GM21717 (cell line): ENCODE measurements around the gene TRAM2.
A peak's percentile ranks its signal among the peaks of the same experiment; 100 is the strongest.

Experiments
- ATAC-seq: cut with Tn5 transposase; IDR thresholded peaks from one replicate; pipeline ENCODE4 v1.9.1; 2021; ENCODE audit warnings: mild to moderate bottlenecking, moderate library complexity; ENCODE audit not compliant: unreplicated experiment

Gene TRAM2

DNA sequence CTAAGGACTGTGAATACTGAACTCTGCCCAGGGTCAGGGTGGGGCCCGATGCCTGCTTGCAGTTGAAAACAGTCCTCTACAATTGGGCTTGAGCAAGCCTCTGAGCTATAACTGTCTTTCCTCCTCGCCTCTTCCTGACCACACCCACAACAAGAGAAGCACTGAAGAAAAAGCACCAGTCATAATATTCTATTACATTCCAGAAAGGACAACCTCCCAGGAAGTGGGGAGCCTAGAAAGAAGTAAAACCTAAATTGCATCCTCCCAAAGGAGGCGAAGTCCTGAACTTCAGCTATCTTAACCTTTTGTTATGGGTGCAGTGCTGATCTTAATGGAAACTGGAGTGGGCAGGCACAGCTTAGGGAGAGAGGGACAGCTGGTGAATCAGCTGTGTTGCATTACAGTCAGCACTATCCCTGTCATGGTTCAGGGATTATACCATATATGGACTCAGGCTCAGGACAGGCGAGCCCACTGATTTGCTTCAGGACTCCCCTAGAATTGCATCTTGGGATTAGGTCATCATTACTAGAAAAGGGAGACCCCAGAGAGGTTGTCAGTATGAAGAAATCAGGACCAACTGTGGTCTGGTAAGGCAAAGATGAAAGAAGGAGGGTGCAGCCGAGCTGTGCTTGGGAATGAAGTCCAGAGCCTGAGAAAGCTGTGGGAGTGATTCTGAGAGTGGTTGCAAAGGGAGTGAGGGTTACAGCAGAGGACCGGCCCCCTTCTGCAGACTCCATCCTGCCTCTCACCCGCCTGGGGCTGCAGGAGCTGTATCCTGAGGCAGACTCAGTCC is 18.3 kb upstream of the TRAM2 start:
- ATAC-seq: peak; percentile 89

DNA sequence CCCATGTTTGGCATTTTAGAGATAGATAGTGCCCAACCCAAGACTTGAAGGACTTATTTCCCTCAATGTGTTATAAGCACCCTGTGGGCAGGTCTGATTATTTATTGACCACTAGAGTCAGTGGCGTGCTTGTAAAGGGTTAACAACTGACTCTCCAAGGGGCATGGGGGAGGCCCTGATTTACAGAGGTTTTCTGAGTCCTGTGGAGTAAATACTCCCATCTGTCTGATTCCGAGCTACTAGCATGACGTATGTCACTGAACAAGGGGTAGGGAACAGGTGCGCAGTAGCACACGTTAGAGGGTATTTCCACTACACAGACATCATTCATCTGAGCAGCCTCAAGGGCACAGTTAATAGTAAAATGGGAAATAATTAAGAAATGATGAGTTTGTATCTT is 17.4 kb upstream of the TRAM2 start:
- no peak for ATAC-seq

DNA sequence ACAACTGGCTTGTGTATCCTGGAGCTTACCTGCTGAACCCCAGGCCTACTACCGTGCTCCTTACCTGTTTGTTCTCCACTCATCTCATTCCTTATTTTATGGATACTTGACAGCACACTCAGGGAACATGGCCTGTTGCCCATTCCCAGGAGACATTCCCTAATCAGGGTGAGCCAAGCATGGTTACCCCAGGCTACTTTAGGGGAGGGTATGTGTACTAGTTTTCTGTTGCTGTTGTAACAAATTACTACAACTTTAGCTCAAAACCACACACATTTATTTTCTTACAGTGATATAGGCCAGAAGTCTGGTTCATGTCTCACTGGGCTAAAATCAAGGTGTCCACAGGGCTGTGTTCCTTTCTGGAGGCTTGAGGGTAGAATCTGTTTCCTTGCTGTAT is 15.0 kb upstream of the TRAM2 start:
- no peak for ATAC-seq

DNA sequence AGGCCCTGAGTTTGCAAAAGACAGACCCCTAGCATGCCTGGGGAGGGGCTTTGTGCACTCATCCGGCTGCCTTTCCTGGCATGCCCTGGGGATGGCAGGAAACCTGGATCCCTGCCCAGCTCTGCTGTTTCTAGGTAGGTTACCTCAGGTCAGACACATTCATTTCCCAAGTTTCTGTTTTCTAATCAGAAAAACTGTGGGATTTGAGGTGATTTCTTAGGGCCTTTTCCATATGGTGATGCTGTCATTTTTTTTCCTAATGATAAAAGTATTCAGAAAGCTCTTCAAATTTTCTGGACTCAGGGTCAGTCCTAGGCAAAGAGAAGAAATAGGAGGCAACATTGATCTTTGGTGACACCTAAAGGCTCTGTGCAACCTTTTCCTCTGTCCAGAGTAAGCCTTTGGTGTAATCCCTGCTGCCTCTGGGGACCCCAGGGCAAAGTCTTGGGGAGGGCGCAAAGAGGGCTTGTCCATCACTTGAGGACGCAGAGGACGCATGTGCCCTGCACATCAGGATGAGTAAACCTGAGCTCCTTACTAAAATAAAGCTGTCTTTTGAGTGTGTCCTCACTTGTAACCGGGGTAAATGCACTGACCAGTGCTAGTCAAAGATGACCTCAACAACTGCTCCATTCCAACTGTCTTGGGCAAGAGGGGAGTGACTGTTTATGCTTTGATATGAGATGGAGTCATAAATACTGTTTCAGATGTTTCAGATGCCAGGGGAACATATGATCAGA is 13.5 kb upstream of the TRAM2 start:
- no peak for ATAC-seq

DNA sequence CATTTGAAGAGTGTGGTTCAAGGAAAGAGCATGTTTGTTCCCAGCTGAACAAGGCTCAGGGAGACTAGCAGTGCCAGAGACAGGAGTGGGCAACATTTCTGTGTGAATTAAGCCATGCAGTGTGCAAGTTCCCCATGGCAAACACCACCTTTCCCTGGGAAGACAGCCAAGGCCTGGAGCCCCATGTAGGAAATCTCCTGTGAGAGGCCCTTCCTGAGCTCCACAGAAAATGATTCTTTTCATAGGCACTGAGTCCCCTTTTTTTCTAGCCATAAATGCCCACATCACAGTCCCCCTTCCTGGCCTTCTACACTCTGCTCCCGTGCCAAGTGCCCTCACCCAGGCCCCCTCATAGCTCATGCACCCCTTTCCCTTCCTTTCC is 11.8 kb upstream of the TRAM2 start:
- no peak for ATAC-seq

DNA sequence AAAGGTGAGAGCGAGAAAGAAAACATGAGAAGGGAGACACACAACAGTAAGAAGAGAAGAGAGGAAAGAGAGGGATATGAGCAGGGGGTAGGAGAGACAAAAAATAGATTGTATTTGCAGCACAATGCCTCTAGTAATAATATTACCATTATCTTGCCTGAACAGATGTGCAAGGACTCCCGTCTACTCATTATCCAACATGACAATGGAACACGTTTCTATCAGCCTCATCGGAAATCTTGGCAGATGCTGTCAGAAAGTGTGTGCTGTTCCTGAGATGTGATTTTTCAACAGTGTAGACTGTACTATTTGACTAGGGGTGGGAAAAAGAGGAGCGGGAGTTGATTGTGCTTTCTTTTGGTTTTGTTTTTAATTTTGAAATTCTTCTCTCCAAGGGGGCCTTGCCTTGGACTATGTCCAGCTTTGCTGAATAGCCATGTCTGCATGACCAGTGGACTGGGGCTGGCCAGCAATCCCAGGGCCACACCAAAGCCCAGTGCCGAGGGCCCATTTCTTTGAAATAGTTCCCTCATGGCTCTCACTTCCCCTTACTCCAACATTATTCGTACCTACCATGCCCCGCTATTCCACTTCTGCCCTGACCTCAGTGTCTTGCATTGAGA is 11.3 kb upstream of the TRAM2 start:
- ATAC-seq: no peak

DNA sequence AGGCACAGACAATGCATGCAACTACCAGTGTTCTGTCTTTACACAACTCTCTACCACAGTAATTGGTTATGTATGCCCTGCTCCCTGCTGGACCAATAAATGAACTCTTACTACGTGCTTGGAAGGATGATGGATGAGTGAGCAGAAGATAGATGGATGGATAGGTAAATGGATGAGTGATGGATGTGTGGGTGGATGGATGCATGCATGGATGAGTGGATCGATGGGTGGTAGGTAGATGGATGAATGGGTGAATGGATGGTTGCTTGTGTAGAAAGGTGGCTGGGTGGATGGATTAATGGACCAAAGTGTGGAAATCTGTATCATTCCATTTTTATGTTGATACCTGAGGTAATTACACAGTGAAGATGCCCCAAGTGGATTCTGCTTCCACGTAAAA is 10.1 kb upstream of the TRAM2 start:
- no peak for ATAC-seq

DNA sequence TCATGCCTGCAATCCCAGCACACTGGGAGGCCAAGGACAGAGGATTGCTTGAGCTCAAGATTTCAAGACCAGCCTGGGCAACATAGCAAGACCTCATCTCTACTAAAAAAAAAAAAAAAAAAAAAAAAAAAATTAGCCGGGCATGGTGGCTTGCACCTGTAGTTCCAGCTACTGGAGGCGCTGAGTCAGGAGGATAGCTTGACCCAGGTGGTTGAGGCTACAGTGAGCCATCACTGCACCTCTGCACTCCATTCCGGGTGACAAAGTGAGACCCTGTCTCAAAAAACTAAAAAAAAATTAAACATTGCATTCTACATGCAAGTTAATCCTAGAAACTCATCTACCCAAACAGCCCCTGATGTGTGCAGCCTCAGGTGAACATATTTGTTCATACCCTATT is 7.3 kb upstream of the TRAM2 start:
- no peak for ATAC-seq

DNA sequence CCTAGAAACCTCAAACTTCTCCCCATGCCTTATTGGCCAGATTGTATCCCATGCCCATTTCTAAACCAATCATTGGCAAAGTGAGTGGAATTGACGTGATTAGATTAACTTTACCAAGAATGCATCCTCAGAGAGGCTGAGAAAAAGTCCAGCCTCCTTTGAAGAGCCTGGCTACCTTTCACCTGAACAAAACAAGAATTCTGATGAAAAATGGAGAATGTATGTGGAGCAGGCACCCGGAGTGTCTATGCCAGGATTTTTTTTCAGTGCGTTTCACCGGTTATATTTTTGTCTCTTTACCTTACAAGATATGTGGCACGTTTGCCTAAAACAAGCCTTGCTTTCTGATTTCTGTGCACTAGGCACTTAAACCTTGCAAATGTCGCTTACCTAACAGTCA is 6.1 kb upstream of the TRAM2 start:
- no peak for ATAC-seq

DNA sequence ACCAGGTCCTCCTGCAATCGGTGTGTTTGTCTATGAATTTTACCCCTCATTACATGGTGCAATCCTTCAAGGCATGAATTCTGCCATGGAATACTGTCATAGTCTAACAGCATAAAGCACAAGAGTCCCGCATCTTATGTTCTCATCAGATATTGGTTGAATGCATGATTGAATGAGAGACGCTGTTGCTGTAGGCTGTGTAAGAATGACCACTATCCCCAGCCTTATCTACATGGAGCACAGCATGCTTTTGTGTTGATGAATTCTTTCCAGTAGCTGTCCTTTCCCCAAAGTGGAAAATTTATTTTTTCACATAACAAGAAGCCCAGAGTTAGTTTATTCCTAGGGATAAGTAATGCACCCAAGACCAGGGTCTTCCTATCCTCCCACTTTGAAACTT is 5.6 kb upstream of the TRAM2 start:
- no peak for ATAC-seq

DNA sequence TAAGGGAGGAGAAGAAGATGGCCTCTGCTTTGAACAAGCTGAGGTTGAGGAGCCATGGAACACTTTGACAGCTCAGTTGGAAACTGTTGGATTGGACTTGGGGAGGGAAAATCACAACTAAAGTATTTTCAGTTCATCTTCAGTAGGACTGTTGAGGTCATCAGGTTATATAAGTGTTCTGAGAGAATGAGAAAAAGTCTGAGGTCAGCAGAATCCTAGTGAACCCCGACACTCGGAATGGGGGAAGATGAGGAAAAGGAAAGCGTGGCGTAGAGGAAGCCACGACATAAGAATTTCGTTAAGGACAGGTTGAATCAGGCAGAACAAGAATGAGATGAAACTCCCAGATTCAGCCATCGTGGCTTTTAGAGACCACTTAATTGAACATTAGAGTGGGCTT is 4.0 kb upstream of the TRAM2 start:
- ATAC-seq: no peak

DNA sequence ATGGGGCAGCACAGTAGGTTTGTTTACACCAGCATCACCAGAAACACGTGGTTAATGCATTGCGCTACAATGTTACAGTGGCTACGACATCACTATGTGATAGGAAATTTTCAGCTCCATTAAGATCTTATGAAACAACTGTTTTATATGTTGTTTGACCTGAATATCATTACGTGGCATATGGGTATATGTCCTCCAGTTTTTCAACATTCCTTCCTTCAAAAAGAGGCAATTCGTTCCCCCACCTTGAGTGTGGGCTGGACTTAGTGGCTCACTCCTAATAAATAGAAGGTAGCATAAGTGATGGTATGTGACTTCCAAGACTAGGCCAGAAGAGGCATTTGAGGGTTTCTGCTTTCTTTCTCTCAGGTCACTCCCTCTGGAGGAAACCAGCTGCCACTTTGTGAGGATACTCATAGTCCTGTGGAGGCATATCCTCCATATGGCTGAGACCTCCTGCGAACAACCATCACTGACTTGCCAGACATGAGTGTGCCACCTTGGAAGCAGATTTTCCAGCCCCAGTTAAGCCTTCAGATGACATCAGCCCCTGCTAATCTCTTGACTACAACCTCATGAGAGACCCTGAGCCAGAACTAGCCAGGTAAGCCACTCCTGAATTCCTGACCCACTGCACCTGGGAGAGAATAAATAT is 2.3 kb upstream of the TRAM2 start:
- ATAC-seq: no peak

DNA sequence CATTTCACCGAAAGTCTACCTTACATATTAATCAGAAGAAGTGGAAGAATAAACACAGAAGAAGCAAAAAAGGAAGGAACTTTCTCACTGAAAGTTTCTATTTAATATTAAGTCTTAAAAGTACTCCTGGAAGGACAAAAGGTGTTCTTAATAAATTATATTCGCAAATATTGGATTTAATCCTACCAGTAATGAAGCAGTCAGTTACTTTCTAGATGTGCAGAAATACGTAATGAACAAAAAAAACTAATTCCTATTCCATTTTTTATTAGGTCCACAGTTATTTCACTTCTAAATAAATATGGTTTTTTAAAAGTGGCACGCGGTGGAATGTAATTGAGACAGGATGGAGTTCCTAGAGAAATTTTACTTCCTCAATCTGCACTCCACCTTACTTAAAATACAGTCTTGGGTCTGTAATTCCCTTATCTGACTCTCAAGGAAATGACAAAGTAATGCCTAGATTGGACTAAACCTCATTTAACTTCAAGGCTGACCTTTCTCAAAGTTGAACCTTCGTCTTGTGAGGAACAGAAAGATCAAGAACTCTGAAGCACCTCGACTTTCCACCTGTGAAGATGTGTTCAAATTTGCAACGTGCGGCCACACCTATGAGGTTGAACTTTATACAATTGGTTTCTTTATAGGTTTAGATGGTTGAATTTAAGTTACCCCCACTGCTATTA is 1.1 kb upstream of the TRAM2 start:
- ATAC-seq: no peak

DNA sequence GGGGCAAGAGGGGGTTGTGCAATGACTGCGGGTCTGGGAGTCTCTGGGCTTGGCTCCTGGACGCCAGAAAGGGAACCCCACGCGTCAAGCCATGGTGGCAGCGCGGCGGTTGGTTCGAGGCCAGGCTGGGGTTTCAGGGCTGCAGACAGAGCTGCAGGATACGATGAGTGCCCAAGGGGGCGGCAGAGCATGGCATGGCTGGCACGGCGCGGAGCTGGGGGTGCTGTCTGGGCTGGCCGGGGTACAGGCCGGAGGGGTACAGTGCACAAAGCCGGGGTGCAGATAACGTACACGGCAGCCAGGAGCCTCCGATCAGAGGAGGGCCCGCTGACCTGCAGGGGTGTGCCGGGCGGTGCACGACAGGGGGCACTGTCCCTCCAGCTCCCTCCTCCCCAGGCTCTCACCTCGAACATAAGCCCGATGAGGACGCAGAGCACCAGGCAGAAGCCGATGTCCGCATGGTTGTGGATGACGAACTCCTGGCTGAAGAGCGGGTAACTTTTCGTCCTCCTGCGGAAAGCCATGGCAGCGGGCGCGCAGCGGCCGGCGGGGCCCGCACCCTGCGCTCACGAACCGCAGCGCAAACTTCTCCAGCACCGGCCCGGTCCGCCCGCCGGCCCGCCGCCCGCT is 353 bp downstream of the TRAM2 start:
- ATAC-seq: peak; percentile 70

DNA sequence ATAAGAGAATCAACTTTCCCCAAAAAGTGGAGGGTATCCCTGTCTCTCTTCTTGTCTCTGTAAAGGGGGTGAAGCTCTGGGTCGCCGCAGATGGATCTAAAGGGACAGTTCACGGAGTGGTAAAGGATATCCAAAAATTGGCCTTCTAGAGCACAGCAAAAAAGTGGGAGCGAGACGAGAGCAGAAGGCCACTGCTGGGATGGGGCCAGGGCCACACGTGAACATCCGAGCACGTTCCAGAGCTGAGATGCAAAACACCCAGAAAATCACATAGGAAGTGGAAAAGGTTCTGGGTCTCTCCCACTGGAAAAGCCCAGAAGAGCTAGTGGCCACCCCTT is 837 bp downstream of the TRAM2 start:
- ATAC-seq: no peak

DNA sequence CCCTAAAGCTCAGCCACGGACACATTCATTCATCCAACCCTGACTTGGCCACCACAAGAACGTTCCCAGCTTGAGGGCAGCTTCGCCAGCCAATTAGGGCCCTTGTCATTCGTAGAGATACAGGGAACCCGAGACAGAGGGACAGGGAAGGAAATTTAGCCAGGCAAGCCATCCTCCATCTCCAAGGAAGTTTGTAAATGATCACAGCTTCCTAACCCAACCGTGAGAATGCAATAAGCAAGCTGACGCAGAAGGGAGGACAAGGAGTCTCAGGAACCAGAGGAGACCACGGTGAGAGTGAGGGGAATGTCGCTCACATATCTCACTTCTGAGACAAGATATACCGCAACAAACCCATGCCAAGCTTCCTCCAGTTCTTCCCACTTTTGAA is 1.4 kb downstream of the TRAM2 start:
- ATAC-seq: no peak

DNA sequence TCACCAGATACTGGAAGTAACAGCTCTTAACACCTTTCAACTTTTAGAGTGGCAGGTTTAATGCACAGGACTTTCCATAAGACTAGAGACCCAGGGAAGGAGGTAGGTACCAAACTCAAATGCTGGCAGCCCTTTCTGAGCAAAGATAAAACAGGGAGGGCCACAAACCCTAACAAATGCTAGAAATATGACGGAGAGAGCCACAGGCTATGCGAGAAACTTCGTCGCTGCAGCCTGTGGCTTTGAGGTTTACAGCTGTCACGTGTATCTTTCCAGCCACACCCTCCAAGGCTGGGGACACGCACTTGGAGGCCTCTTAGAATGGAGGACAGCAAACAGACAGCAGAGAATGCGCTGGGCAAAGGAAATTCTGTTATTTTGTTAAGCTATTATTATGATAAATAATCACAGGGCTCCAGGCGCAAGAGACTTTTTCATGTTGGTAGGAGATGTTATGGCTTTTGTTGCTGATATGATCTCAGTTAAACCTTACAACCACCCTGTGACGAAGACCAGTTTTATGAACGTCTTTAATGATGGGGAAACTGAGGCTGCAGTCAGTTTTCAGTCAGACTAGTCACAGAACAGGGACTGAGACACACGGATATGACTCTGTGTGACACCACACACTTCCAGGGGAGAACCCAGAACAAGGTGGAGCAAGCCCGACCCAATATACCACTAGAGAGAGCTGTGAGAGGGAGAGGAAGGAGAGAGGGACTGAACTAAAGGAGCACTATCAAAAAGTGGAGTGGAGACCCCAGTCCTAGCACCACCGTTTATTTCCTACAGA is 2.0 kb downstream of the TRAM2 start:
- peak; percentile 39 for ATAC-seq

DNA sequence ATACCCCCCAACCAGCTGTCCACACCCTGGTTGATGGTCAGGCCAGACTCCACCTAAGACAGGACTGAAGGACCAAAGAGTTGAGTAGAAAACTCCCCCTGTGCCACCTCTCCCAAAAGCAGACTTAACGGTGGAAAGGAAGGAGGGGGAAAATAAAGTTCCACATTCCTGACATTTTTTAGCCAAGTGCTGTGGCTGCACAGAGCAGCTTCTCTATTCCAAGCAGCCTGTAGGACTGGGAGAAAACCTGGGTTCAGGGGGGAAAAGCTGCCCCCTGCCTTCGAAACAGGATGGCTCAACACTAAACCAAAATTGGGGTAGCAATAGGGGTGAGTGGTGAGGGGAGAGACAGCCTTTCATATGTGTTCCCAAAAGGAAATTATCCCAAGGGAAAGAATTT is 3.6 kb downstream of the TRAM2 start:
- no peak for ATAC-seq

DNA sequence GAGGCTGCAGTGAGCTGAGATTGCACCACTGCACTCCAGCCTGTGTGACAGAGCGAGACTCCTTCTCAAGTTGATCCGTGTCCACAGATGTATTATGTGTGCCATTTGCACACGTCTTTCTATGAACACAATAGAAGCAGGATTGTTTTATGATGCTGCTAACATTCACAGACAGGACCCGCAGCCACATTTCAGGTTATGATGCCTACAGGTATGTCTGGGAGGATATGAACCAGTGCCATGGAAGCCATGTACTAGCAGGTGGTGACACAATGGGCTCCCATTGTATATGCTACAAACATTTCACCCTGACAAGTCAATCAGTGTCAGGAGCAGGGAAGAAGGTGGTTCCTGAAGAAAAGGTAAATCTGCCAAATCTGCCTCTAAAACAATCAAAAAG is 4.3 kb downstream of the TRAM2 start:
- no peak for ATAC-seq
